ENCODE results near the gene PHACTR1. TPM values are rescaled to one million over a fixed set of nuclear protein-coding genes. Genes with fewer than 3 reads are reported as not detected.

The PHACTR1 gene
- total RNA-seq, 4 donors from 2014 or later: 12.6 to 17.7 (median 17.1) TPM

DNA sequence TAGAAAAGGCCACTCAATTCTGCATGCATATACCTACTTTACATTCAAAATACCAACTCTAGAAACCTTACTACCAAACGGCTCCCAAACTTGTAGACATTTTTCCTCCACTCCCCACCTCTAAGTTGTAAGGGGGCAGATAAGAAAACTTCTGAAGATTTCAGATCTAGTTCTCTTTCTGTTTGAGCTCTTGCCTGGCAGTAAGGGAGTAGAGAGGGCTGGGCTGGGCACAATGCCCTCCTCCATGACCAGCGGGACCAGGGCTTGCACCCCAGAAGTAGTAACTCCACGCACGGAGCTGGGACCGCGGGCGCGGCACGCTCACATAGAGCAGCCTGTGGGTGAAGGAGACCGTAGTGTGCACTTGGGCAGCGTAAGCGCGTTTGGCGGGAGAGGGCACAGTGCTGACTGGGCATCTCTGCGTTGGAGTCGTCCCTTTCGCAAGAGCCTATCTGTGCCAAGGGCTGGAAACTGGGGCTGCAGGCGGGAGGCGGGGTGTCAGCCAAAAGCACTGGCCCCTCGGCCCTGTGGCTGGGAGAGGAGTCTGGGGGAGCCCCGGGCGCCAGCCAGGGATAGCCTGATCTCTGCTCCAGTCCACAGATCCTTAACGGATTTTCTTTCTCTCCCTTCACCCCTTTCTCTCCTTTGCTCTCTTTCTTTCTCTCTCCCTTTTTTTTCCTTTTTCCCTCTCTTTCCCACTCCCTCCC is 32.4 kb downstream of the PHACTR1 start:
- ATAC-seq (ENCODE audit: low FRiP score): peak; percentile 59
- TF ChIP-seq, protein P1, sequence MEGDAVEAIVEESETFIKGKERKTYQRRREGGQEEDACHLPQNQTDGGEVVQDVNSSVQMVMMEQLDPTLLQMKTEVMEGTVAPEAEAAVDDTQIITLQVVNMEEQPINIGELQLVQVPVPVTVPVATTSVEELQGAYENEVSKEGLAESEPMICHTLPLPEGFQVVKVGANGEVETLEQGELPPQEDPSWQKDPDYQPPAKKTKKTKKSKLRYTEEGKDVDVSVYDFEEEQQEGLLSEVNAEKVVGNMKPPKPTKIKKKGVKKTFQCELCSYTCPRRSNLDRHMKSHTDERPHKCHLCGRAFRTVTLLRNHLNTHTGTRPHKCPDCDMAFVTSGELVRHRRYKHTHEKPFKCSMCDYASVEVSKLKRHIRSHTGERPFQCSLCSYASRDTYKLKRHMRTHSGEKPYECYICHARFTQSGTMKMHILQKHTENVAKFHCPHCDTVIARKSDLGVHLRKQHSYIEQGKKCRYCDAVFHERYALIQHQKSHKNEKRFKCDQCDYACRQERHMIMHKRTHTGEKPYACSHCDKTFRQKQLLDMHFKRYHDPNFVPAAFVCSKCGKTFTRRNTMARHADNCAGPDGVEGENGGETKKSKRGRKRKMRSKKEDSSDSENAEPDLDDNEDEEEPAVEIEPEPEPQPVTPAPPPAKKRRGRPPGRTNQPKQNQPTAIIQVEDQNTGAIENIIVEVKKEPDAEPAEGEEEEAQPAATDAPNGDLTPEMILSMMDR (IDR thresholded peaks at IDR 0.05): no peak
- no peak for DNase-seq (ENCODE audit: low spot score)

DNA sequence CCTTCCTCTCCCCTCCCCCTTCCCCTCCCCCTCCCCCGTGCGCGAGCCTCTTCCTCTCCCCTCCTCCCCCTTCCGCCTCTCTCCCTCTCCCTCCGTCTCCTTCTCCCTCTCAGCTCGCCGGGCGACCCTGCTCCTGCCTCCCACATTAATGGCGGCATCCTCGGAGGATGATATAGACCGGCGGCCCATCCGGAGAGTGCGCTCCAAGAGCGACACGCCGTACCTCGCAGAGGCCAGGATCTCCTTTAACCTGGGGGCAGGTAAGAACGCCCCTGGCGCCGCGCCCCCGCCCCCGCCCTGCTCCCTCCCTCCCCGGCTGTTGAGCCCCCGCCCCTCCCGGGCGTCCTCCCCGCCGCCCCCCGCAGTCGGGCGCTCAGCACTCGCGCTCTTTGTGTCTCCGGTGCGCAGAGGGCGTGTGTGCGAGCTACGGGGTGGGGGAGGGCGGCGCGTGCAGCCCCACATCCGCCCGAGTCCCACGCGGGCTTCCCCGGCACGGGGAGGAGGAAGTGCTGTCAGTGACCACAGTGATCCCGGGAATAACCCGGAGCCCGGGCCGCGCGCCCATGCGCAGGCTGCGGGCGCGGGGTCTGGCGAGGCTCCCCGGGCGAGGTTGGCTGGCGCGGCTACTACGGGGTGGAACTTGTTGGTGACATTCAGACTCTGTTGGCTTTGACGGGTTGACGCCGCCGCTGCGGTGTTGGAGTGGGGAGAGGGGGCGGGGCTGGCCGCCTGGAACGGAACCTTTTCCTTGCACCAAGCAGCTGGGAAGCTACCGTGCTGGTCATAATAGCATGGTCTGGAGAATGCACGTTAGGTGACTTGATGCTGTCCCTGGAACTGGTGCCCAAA is 33.2 kb downstream of the PHACTR1 start:
- TF ChIP-seq, protein P1 (IDR thresholded peaks at IDR 0.05): no peak
- DNase-seq (ENCODE audit: low spot score) (no peak), ATAC-seq (ENCODE audit: low FRiP score) (no peak)

DNA sequence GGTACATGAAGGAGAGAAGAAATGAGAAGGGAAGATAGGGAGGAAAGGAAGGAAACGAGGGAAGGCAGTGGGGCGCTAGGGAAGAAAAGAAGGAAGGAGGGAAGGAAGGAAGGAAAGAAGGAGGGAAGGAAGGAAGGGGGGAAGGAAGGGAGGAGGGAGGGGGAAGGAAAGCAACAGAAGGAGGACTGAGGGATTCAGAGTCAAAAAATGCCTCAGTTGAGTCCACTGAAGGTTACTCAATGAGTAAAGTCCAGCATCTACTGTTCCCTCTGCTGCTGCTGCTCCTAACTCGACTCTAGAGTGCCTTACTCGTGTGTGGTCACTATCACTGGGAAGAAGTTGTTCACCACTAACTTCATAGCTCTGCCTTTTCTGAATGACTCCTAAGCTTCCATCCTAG is 33.8 kb downstream of the PHACTR1 start:
- DNase-seq (ENCODE audit: low spot score) (no peak), ATAC-seq (ENCODE audit: low FRiP score) (no peak)
- TF ChIP-seq, protein P1 (IDR thresholded peaks at IDR 0.05): no peak

DNA sequence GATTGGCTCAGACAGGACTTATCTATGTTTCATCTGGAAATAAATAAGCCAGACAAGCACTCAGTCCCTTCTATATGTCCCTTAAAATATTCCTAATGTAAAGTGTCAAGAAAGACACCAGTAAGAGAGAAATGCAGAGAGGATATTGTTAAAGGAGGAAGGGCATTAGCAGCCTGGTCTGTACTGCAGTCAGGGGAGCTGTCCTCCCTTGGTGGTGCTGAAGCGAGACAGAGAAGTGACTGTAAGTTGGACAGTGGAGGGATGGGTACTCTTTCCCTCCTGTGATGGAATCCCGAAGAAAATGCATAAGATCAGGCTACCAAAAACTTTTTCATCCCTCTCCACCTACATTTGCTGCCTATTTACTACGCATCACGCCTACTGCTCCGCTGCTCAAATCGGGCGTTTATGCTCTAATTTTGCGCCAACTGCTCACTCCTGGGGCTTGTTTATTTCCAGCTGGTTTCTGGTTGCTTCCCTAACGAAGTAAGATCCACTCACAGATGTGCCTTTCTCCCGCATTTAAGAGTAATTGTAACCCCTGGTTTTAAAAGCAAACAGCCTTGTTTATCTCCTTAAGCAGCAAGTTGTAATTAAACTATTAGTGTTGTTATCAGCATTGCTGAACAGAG is 35.2 kb downstream of the PHACTR1 start:
- ATAC-seq (ENCODE audit: low FRiP score): no peak
- peak; percentile 32 for DNase-seq (ENCODE audit: low spot score)
- TF ChIP-seq, protein P1 (IDR thresholded peaks at IDR 0.05): no peak

DNA sequence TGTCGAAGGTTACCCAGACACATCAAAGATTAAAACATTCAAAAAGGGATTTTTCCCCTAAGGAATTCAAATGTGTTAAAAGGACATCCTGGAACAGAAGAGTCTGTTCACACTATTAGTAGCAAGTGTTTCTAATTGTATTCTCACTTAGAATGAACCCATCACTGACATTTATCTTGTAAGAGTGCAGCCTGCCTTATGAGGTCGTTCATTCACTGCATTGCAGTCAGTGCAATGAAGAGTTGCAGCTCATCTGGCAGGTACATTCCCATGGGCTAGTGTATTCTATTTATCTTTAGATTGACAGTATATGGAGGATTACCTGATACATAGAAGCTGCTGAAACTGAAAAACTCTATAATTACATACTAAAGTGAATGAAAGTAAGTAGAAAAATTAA is 36.5 kb downstream of the PHACTR1 start:
- ATAC-seq (ENCODE audit: low FRiP score) (no peak), DNase-seq (ENCODE audit: low spot score) (no peak)
- TF ChIP-seq, protein P1 (IDR thresholded peaks at IDR 0.05): no peak

DNA sequence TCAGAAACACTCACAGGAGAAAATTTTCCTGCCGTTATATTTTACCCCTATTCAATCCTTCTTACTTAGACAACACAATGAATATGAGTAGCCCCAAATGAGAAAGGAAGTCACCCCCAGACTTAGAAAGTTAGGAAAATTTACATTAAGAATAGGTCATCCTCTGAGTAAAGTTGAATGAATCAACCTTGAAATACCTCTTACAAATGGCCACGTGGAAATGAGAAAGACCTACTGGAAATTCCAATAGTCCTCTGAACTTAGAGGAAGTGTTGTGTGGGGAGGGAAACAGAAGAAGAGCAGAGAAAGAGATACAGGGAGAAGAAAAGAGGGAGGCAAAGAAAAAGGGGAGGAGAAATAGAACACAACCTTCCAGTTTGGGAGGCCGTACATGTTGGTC is 43.7 kb downstream of the PHACTR1 start:
- TF ChIP-seq, protein P1 (IDR thresholded peaks at IDR 0.05): no peak
- DNase-seq (ENCODE audit: low spot score) (no peak), ATAC-seq (ENCODE audit: low FRiP score) (no peak)
